WI38 (cell line): ENCODE data around the gene MED13L.

ENCODE experiments used
- H3K4me3 ChIP-seq: 2 replicates; pipeline ENCODE4 v1.5.1; 2011; ENCODE audit warnings: low read depth, mild to moderate bottlenecking, control low read depth, low read length
- CTCF ChIP-seq: IDR thresholded peaks from 2 replicates; pipeline ENCODE4 v1.5.1; 2012; ENCODE audit warnings: low read depth, mild to moderate bottlenecking, control low read depth, low read length

Gene MED13L

DNA sequence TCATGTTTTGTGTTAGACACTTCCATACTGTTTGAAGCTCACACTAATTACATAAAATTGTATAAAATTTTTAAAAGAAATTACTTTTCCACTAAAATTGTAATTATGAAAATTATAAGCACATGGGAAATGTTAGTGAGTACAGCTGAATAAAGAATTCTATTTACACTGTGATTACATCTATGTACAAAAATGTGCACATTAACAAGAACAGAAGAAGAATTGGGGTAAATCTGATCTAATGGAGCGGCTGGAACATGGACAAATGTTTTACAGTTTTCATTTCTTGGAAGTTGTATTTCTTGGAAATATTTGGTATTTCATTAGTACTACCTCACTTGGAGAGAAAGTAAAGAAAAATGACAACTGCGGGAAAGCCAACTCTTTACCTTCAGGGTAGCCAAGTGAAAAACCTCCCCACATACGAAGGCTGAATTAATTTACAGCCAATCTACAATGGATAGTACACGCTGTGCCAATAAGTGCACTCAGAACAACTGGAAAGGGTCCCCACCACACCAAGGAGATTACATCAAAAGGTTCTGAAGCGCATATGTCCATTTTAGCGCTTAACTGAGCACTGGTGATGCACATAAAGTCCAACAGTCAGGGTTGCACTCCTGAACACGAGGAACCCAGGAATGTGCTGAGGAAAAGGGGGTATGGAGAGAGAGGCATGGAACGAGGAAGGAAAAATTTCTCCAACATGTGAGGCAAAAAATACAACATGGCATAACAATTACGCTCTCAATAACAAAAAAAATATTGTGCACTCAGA is 17.5 kb downstream of the MED13L start:
- H3K4me3 ChIP-seq = no peak overlapping the region
- TF ChIP-seq CTCF = no peak

DNA sequence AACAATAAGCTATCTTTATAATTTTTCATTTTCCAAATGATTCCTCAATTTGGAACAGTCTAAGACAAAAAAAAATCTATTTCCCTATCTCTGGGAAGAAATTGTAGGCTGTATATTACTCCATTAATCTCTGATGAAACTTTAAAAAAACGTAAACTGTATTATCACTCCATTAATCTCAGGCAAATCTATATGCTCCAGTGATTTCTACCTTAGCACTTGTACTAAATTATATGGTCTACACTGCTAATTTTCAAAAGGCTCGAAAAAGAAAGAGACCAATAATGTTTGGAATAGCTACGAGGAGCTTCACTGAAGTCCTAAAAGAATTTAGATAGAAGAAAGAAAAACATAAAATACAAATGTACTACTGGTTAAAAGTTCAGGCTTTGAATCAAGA is 19.7 kb downstream of the MED13L start:
- H3K4me3 ChIP-seq = no peak overlapping the region
- no peak for TF ChIP-seq CTCF

- no peak for TF ChIP-seq CTCF
- no peak overlapping the region for H3K4me3 ChIP-seq
Measured at GRCh38 chr12:116257215-116257614, 20.3 kb downstream of the MED13L start.

- TF ChIP-seq CTCF = no peak
- H3K4me3 ChIP-seq = no peak overlapping the region
Measured at GRCh38 chr12:116249938-116250337, 27.6 kb downstream of the MED13L start.

GRCh38 chr12:116248930-116249329 is 28.6 kb downstream of the MED13L start:
- no peak overlapping the region for H3K4me3 ChIP-seq
- TF ChIP-seq CTCF = no peak

GRCh38 chr12:116248433-116248832 is 29.1 kb downstream of the MED13L start:
- H3K4me3 ChIP-seq = no peak overlapping the region
- TF ChIP-seq CTCF = no peak

DNA sequence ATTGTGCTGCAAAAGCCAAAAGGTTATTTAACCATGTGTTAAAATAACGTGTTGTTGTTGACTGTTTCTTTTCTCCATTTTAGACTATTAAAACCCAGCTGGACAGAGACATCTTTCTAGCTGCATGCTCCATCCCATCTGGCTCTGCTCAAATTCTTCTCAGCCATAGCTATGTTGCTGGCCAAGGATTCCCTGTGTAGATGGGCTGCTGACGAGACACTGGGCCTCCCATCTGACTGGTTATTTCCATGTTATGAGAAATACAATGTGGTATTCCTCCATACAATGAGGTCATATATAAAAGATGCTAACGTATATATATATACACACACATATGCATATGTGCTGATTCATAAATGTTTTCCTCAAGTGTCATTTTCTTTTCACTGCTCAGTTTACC is 30.1 kb downstream of the MED13L start:
- TF ChIP-seq CTCF = no peak

More for the DNA sequence above, 30.1 kb downstream of the MED13L start:
- no peak overlapping the region for H3K4me3 ChIP-seq
